ENCODE results near the gene FARP2.

GRCh38 chr2:241308832-241309500 is 47.1 kb upstream of the FARP2 start:
- TF ChIP-seq CTCF (IDR thresholded peaks at IDR 0.05) (no peak), POLR2A (IDR thresholded peaks at IDR 0.05) (no peak)

Data from body of pancreas (tissue), 4 donors.